ENCODE measurements around the gene PLA2G3.

PLA2G3 gene

GRCh38 chr22:31136155-31136554 is 4.2 kb downstream of the PLA2G3 start:
- Histone ChIP-seq H3K9me3 (ENCODE audit: control insufficient read depth in 2 of 2, low read length in 2 of 2) (no peaks in the 10 kb centered on the region), H3K4me1 (ENCODE audit: control insufficient read depth, insufficient read depth, low read length) (no peaks in the 10 kb centered on the region), H3K27ac (ENCODE audit: low read length) (no peak overlapping the region), H3K36me3 (ENCODE audit: control insufficient read depth in 2 of 2, insufficient read depth in 2 of 2, low read length in 2 of 2) (peaks cover 0 to 3% of the 10 kb centered on the region in 2 donors), H3K27me3 (ENCODE audit: control insufficient read depth in 1 of 2, insufficient read depth in 2 of 2, low read length in 2 of 2) (peaks cover 10 to 15% of the 10 kb centered on the region in 2 donors), H3K4me3 (ENCODE audit: low read length in 2 of 2) (no peak overlapping the region), H3K9ac (ENCODE audit: low read length in 2 of 2) (no peak overlapping the region)

GRCh38 chr22:31135706-31136105 is 4.6 kb downstream of the PLA2G3 start:
- H3K4me1 ChIP-seq (ENCODE audit: control insufficient read depth, insufficient read depth, low read length): no peaks in the 10 kb centered on the region
- H3K27me3 ChIP-seq (ENCODE audit: control insufficient read depth in 1 of 2, insufficient read depth in 2 of 2, low read length in 2 of 2): peaks cover 10 to 15% of the 10 kb centered on the region in 2 donors
- no peak overlapping the region for H3K9ac ChIP-seq (ENCODE audit: low read length in 2 of 2)
- no peaks in the 10 kb centered on the region for H3K9me3 ChIP-seq (ENCODE audit: control insufficient read depth in 2 of 2, low read length in 2 of 2)
- peaks cover 0 to 5% of the 10 kb centered on the region in 2 donors for H3K36me3 ChIP-seq (ENCODE audit: control insufficient read depth in 2 of 2, insufficient read depth in 2 of 2, low read length in 2 of 2)
- H3K4me3 ChIP-seq (ENCODE audit: low read length in 2 of 2): no peak overlapping the region
- H3K27ac ChIP-seq (ENCODE audit: low read length): no peak overlapping the region

GRCh38 chr22:31134688-31135087 is 5.6 kb downstream of the PLA2G3 start:
- H3K9ac ChIP-seq (ENCODE audit: low read length in 2 of 2): no peak overlapping the region
- no peak overlapping the region for H3K27ac ChIP-seq (ENCODE audit: low read length)
- no peak overlapping the region for H3K4me3 ChIP-seq (ENCODE audit: low read length in 2 of 2)
- no peaks in the 10 kb centered on the region for H3K4me1 ChIP-seq (ENCODE audit: control insufficient read depth, insufficient read depth, low read length)
- no peaks in the 10 kb centered on the region for H3K9me3 ChIP-seq (ENCODE audit: control insufficient read depth in 2 of 2, low read length in 2 of 2)
- H3K27me3 ChIP-seq (ENCODE audit: control insufficient read depth in 1 of 2, insufficient read depth in 2 of 2, low read length in 2 of 2): peaks cover 8 to 10% of the 10 kb centered on the region in 2 donors
- H3K36me3 ChIP-seq (ENCODE audit: control insufficient read depth in 2 of 2, insufficient read depth in 2 of 2, low read length in 2 of 2): peaks cover 0 to 6% of the 10 kb centered on the region in 2 donors

- H3K27me3 ChIP-seq (ENCODE audit: control insufficient read depth in 1 of 2, insufficient read depth in 2 of 2, low read length in 2 of 2): peaks cover under 1 to 4% of the 10 kb centered on the region in 2 donors
- no peaks in the 10 kb centered on the region for H3K4me1 ChIP-seq (ENCODE audit: control insufficient read depth, insufficient read depth, low read length)
- no peak overlapping the region for H3K27ac ChIP-seq (ENCODE audit: low read length)
- H3K9ac ChIP-seq (ENCODE audit: low read length in 2 of 2): no peak overlapping the region
- H3K4me3 ChIP-seq (ENCODE audit: low read length in 2 of 2): no peak overlapping the region
- H3K36me3 ChIP-seq (ENCODE audit: control insufficient read depth in 2 of 2, insufficient read depth in 2 of 2, low read length in 2 of 2): peaks cover 0 to 6% of the 10 kb centered on the region in 2 donors
- H3K9me3 ChIP-seq (ENCODE audit: control insufficient read depth in 2 of 2, low read length in 2 of 2): no peaks in the 10 kb centered on the region
Observed at GRCh38 chr22:31133911-31134310, 6.4 kb downstream of the PLA2G3 start.

- Histone ChIP-seq H3K36me3 (ENCODE audit: control insufficient read depth in 2 of 2, insufficient read depth in 2 of 2, low read length in 2 of 2) (peaks cover 0 to 8% of the 10 kb centered on the region in 2 donors), H3K4me3 (ENCODE audit: low read length in 2 of 2) (no peak overlapping the region), H3K27me3 (ENCODE audit: control insufficient read depth in 1 of 2, insufficient read depth in 2 of 2, low read length in 2 of 2) (no peaks in the 10 kb centered on the region), H3K4me1 (ENCODE audit: control insufficient read depth, insufficient read depth, low read length) (no peaks in the 10 kb centered on the region), H3K27ac (ENCODE audit: low read length) (no peak overlapping the region), H3K9me3 (ENCODE audit: control insufficient read depth in 2 of 2, low read length in 2 of 2) (no peaks in the 10 kb centered on the region), H3K9ac (ENCODE audit: low read length in 2 of 2) (no peak overlapping the region)
Observed at GRCh38 chr22:31130873-31131272, 9.4 kb downstream of the PLA2G3 start.

- Histone ChIP-seq H3K27me3 (ENCODE audit: control insufficient read depth in 1 of 2, insufficient read depth in 2 of 2, low read length in 2 of 2) (no peaks in the 10 kb centered on the region), H3K36me3 (ENCODE audit: control insufficient read depth in 2 of 2, insufficient read depth in 2 of 2, low read length in 2 of 2) (peaks cover 0 to 8% of the 10 kb centered on the region in 2 donors), H3K9me3 (ENCODE audit: control insufficient read depth in 2 of 2, low read length in 2 of 2) (no peaks in the 10 kb centered on the region), H3K4me1 (ENCODE audit: control insufficient read depth, insufficient read depth, low read length) (peaks cover 9% of the 10 kb centered on the region), H3K9ac (ENCODE audit: low read length in 2 of 2) (no peak overlapping the region), H3K4me3 (ENCODE audit: low read length in 2 of 2) (no peak overlapping the region), H3K27ac (ENCODE audit: low read length) (no peak overlapping the region)
Observed at GRCh38 chr22:31128156-31128555, 12.2 kb downstream of the PLA2G3 start.

GRCh38 chr22:31127181-31127772 is 13.0 kb downstream of the PLA2G3 start:
- H3K9me3 ChIP-seq (ENCODE audit: control insufficient read depth in 2 of 2, low read length in 2 of 2): no peaks in the 10 kb centered on the region
- peaks cover 17% of the 10 kb centered on the region for H3K4me1 ChIP-seq (ENCODE audit: control insufficient read depth, insufficient read depth, low read length)
- peaks cover 0 to 8% of the 10 kb centered on the region in 2 donors for H3K36me3 ChIP-seq (ENCODE audit: control insufficient read depth in 2 of 2, insufficient read depth in 2 of 2, low read length in 2 of 2)

GRCh38 chr22:31126869-31127175 is 13.5 kb downstream of the PLA2G3 start:
- Histone ChIP-seq H3K36me3 (ENCODE audit: control insufficient read depth in 2 of 2, insufficient read depth in 2 of 2, low read length in 2 of 2) (peaks cover 0 to 8% of the 10 kb centered on the region in 2 donors), H3K9me3 (ENCODE audit: control insufficient read depth in 2 of 2, low read length in 2 of 2) (no peaks in the 10 kb centered on the region), H3K27me3 (ENCODE audit: control insufficient read depth in 1 of 2, insufficient read depth in 2 of 2, low read length in 2 of 2) (no peaks in the 10 kb centered on the region), H3K27ac (ENCODE audit: low read length) (no peak overlapping the region), H3K4me1 (ENCODE audit: control insufficient read depth, insufficient read depth, low read length) (peaks cover 22% of the 10 kb centered on the region), H3K4me3 (ENCODE audit: low read length in 2 of 2) (no peak overlapping the region), H3K9ac (ENCODE audit: low read length in 2 of 2) (no peak overlapping the region)

More at GRCh38 chr22:31127181-31127772, 13.0 kb downstream of the PLA2G3 start:
- H3K4me3 ChIP-seq (ENCODE audit: low read length in 2 of 2): no peak overlapping the region
- no peak overlapping the region for H3K27ac ChIP-seq (ENCODE audit: low read length)
- H3K27me3 ChIP-seq (ENCODE audit: control insufficient read depth in 1 of 2, insufficient read depth in 2 of 2, low read length in 2 of 2): no peaks in the 10 kb centered on the region
- H3K9ac ChIP-seq (ENCODE audit: low read length in 2 of 2): no peak overlapping the region

- peaks cover 23% of the 10 kb centered on the region for H3K4me1 ChIP-seq (ENCODE audit: control insufficient read depth, insufficient read depth, low read length)
- no peak overlapping the region for H3K9ac ChIP-seq (ENCODE audit: low read length in 2 of 2)
- no peak overlapping the region for H3K4me3 ChIP-seq (ENCODE audit: low read length in 2 of 2)
- H3K9me3 ChIP-seq (ENCODE audit: control insufficient read depth in 2 of 2, low read length in 2 of 2): no peaks in the 10 kb centered on the region
- no peaks in the 10 kb centered on the region for H3K27me3 ChIP-seq (ENCODE audit: control insufficient read depth in 1 of 2, insufficient read depth in 2 of 2, low read length in 2 of 2)
- peaks cover 0 to 6% of the 10 kb centered on the region in 2 donors for H3K36me3 ChIP-seq (ENCODE audit: control insufficient read depth in 2 of 2, insufficient read depth in 2 of 2, low read length in 2 of 2)
- H3K27ac ChIP-seq (ENCODE audit: low read length): no peak overlapping the region
Observed at GRCh38 chr22:31126128-31126868, 14.0 kb downstream of the PLA2G3 start.

GRCh38 chr22:31125521-31126117 is 14.7 kb downstream of the PLA2G3 start:
- Histone ChIP-seq H3K4me1 (ENCODE audit: control insufficient read depth, insufficient read depth, low read length) (peaks cover 23% of the 10 kb centered on the region), H3K27ac (ENCODE audit: low read length) (no peak overlapping the region), H3K9me3 (ENCODE audit: control insufficient read depth in 2 of 2, low read length in 2 of 2) (no peaks in the 10 kb centered on the region), H3K9ac (ENCODE audit: low read length in 2 of 2) (no peak overlapping the region), H3K27me3 (ENCODE audit: control insufficient read depth in 1 of 2, insufficient read depth in 2 of 2, low read length in 2 of 2) (no peaks in the 10 kb centered on the region), H3K4me3 (ENCODE audit: low read length in 2 of 2) (no peak overlapping the region), H3K36me3 (ENCODE audit: control insufficient read depth in 2 of 2, insufficient read depth in 2 of 2, low read length in 2 of 2) (peaks cover 0 to 3% of the 10 kb centered on the region in 2 donors)
